22Rv1 (cell line): ENCODE measurements around the gene TMEM178B.

ENCODE experiments used
- H3K27ac ChIP-seq: fragments of 450-650 bp; 2 replicates; pipeline ENCODE4 v1.5.1; 2017
- ZFX ChIP-seq: fragments of 450-650 bp; IDR thresholded peaks from 2 replicates; pipeline ENCODE4 v1.6.1; 2017; ENCODE audit warnings: antibody characterized with exemption, borderline replicate concordance
- TF ChIP-seq, protein P1 (sequence below): fragments of 450-650 bp; IDR thresholded peaks from 2 replicates; pipeline ENCODE4 v1.5.1; 2017; ENCODE audit warnings: mild to moderate bottlenecking

TMEM178B gene

DNA sequence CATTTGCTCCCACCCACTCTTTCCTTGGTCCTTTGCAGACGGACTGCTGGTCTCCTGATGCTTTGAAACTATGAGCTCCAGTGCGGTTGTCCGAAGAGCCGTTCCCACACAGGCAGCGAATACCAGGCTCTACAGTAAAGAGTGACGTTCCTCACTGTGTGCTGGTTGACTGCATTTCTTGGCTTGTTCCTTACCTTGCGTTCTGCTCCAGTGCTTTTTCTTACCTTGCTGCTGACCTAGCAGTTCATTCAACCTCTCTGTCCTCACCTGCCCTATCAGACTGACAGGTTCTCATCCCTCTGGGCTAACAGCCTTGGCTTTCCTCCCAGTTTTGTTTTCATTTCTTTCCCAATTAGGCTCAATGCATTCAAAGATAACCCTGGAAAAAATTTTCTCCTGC lies 214.8 kb downstream of the TMEM178B start:
- no peak overlapping the region for H3K27ac ChIP-seq
- TF ChIP-seq, protein P1, sequence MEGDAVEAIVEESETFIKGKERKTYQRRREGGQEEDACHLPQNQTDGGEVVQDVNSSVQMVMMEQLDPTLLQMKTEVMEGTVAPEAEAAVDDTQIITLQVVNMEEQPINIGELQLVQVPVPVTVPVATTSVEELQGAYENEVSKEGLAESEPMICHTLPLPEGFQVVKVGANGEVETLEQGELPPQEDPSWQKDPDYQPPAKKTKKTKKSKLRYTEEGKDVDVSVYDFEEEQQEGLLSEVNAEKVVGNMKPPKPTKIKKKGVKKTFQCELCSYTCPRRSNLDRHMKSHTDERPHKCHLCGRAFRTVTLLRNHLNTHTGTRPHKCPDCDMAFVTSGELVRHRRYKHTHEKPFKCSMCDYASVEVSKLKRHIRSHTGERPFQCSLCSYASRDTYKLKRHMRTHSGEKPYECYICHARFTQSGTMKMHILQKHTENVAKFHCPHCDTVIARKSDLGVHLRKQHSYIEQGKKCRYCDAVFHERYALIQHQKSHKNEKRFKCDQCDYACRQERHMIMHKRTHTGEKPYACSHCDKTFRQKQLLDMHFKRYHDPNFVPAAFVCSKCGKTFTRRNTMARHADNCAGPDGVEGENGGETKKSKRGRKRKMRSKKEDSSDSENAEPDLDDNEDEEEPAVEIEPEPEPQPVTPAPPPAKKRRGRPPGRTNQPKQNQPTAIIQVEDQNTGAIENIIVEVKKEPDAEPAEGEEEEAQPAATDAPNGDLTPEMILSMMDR, result no peak
- no peak for TF ChIP-seq ZFX

DNA sequence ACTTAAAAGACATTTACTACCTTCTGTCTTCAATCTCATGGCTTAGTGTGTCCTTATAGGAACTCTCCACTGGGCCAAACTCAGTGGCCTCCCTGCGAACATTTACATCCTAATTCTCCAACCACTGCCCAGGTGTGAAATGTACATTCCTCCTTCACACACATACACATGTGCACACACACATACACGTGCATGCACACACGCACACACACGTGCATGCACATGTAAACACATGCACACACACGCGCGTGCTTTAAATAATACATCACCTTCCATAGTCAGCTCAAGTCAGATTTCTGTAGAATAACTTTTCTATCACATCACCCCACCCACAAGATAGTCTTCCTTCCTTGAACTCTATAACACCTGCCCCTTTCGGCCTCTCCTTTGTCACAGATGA lies 216.5 kb downstream of the TMEM178B start:
- TF ChIP-seq, protein P1, result no peak
- no peak for TF ChIP-seq ZFX
- H3K27ac ChIP-seq, result no peak overlapping the region

- TF ChIP-seq, protein P1, result no peak
- no peak for TF ChIP-seq ZFX
- H3K27ac ChIP-seq, result no peak overlapping the region
Observed at GRCh38 chr7:141290973-141291372, 217.1 kb downstream of the TMEM178B start.

- H3K27ac ChIP-seq, result no peak overlapping the region
- TF ChIP-seq, protein P1, result no peak
- TF ChIP-seq ZFX, result no peak
Observed at GRCh38 chr7:141291541-141291940, 217.7 kb downstream of the TMEM178B start.

GRCh38 chr7:141294143-141294829 lies 220.4 kb downstream of the TMEM178B start:
- no peak for TF ChIP-seq ZFX
- H3K27ac ChIP-seq, result no peak overlapping the region

GRCh38 chr7:141295367-141295895 lies 221.6 kb downstream of the TMEM178B start:
- TF ChIP-seq, protein P1, result no peak
- TF ChIP-seq ZFX, result no peak
- H3K27ac ChIP-seq, result no peak overlapping the region

GRCh38 chr7:141300816-141301215 lies 227.0 kb downstream of the TMEM178B start:
- TF ChIP-seq ZFX, result no peak
- TF ChIP-seq, protein P1, result no peak

More at GRCh38 chr7:141300816-141301215, 227.0 kb downstream of the TMEM178B start:
- no peak overlapping the region for H3K27ac ChIP-seq
